ENCODE data around the gene HPSE2.
"Not testable (repeated sequence)": the region's sequence is repeated elsewhere in the genome, so short reads cannot be mapped to it uniquely, and the experiment has no call there.

The HPSE2 gene

GRCh38 chr10:98556061-98556460 is 679.6 kb downstream of the HPSE2 start:
- POLR2A ChIA-PET: no interaction called here
- CTCF ChIA-PET: no interaction called here
- H3K4me3 ChIP-seq (ENCODE audit: control insufficient read depth in 1 of 7, extremely low read depth in 1 of 7, insufficient read depth in 4 of 7, low read depth in 2 of 7, low read length in 6 of 7): no peak overlapping the region
- no peaks in the 10 kb centered on the region for H3K36me3 ChIP-seq (ENCODE audit: control insufficient read depth in 4 of 4, insufficient read depth in 4 of 4, low read length in 3 of 4)
- peaks cover 0 to 7% (median 3%) of the 10 kb centered on the region in 5 experiments for H3K27me3 ChIP-seq (replicated peaks in 2 of 5; ENCODE audit: control insufficient read depth in 4 of 5, insufficient read depth in 5 of 5, low read length in 4 of 5)
- no peaks in the 10 kb centered on the region for H3K4me1 ChIP-seq (ENCODE audit: control extremely low read depth in 1 of 4, control insufficient read depth in 4 of 4, insufficient read depth in 4 of 4, low read length in 3 of 4)
- H3K27ac ChIP-seq (ENCODE audit: insufficient read depth in 1 of 2, low read depth in 1 of 2, low read length in 2 of 2, poor library complexity in 1 of 2, severe bottlenecking in 2 of 2): no peak overlapping the region
- WGBS (ENCODE audit: insufficient coverage): 75% methylated on average over 1 of the region's 3 CpGs
- no peaks in the 10 kb centered on the region for H3K9me3 ChIP-seq (ENCODE audit: control extremely low read depth in 1 of 5, control insufficient read depth in 4 of 5, insufficient read depth in 2 of 5, low read depth in 1 of 5, low read length in 4 of 5)
- DNase-seq: no peak

GRCh38 chr10:98555021-98555619 is 680.5 kb downstream of the HPSE2 start:
- WGBS (ENCODE audit: insufficient coverage): 69% methylated on average over 4 of the region's 7 CpGs
- Histone ChIP-seq H3K9me3 (ENCODE audit: control extremely low read depth in 1 of 5, control insufficient read depth in 4 of 5, insufficient read depth in 2 of 5, low read depth in 1 of 5, low read length in 4 of 5) (no peaks in the 10 kb centered on the region), H3K36me3 (ENCODE audit: control insufficient read depth in 4 of 4, insufficient read depth in 4 of 4, low read length in 3 of 4) (no peaks in the 10 kb centered on the region), H3K4me3 (ENCODE audit: control insufficient read depth in 1 of 7, extremely low read depth in 1 of 7, insufficient read depth in 4 of 7, low read depth in 2 of 7, low read length in 6 of 7) (no peak overlapping the region), H3K27ac (ENCODE audit: insufficient read depth in 1 of 2, low read depth in 1 of 2, low read length in 2 of 2, poor library complexity in 1 of 2, severe bottlenecking in 2 of 2) (no peak overlapping the region), H3K27me3 (replicated peaks in 2 of 5; ENCODE audit: control insufficient read depth in 4 of 5, insufficient read depth in 5 of 5, low read length in 4 of 5) (peaks cover 0 to 7% (median 3%) of the 10 kb centered on the region in 5 experiments), H3K4me1 (ENCODE audit: control extremely low read depth in 1 of 4, control insufficient read depth in 4 of 4, insufficient read depth in 4 of 4, low read length in 3 of 4) (no peaks in the 10 kb centered on the region)
- DNase-seq: no peak
- ChIA-PET CTCF (no interaction called here), POLR2A (no interaction called here)

GRCh38 chr10:98541561-98541960 is 694.1 kb downstream of the HPSE2 start:
- CTCF ChIA-PET; H3K27me3 ChIP-seq (replicated peaks in 2 of 5; ENCODE audit: control insufficient read depth in 4 of 5, insufficient read depth in 5 of 5, low read length in 4 of 5); H3K4me1 ChIP-seq (ENCODE audit: control extremely low read depth in 1 of 4, control insufficient read depth in 4 of 4, insufficient read depth in 4 of 4, low read length in 3 of 4); POLR2A ChIA-PET; H3K4me3 ChIP-seq (ENCODE audit: control insufficient read depth in 1 of 7, extremely low read depth in 1 of 7, insufficient read depth in 4 of 7, low read depth in 2 of 7, low read length in 6 of 7); H3K9me3 ChIP-seq (ENCODE audit: control extremely low read depth in 1 of 5, control insufficient read depth in 4 of 5, insufficient read depth in 2 of 5, low read depth in 1 of 5, low read length in 4 of 5); H3K27ac ChIP-seq (ENCODE audit: insufficient read depth in 1 of 2, low read depth in 1 of 2, low read length in 2 of 2, poor library complexity in 1 of 2, severe bottlenecking in 2 of 2); DNase-seq; H3K36me3 ChIP-seq (ENCODE audit: control insufficient read depth in 4 of 4, insufficient read depth in 4 of 4, low read length in 3 of 4): not testable (repeated sequence)
- no CpG with 5 or more reads among the region's 7 CpGs for WGBS (ENCODE audit: insufficient coverage)

GRCh38 chr10:98539578-98539977 is 696.1 kb downstream of the HPSE2 start:
- Histone ChIP-seq H3K27ac (ENCODE audit: insufficient read depth in 1 of 2, low read depth in 1 of 2, low read length in 2 of 2, poor library complexity in 1 of 2, severe bottlenecking in 2 of 2) (no peak overlapping the region), H3K36me3 (ENCODE audit: control insufficient read depth in 4 of 4, insufficient read depth in 4 of 4, low read length in 3 of 4) (no peaks in the 10 kb centered on the region), H3K27me3 (replicated peaks in 2 of 5; ENCODE audit: control insufficient read depth in 4 of 5, insufficient read depth in 5 of 5, low read length in 4 of 5) (peaks cover 0 to 6% (median 0%) of the 10 kb centered on the region in 5 experiments), H3K4me3 (ENCODE audit: control insufficient read depth in 1 of 7, extremely low read depth in 1 of 7, insufficient read depth in 4 of 7, low read depth in 2 of 7, low read length in 6 of 7) (no peak overlapping the region), H3K9me3 (ENCODE audit: control extremely low read depth in 1 of 5, control insufficient read depth in 4 of 5, insufficient read depth in 2 of 5, low read depth in 1 of 5, low read length in 4 of 5) (no peaks in the 10 kb centered on the region), H3K4me1 (ENCODE audit: control extremely low read depth in 1 of 4, control insufficient read depth in 4 of 4, insufficient read depth in 4 of 4, low read length in 3 of 4) (no peaks in the 10 kb centered on the region)
- WGBS (ENCODE audit: insufficient coverage): no CpG with 5 or more reads among the region's 1 CpG
- ChIA-PET CTCF (no interaction called here), POLR2A (no interaction called here)
- DNase-seq: no peak

- no peaks in the 10 kb centered on the region for H3K36me3 ChIP-seq (ENCODE audit: control insufficient read depth in 4 of 4, insufficient read depth in 4 of 4, low read length in 3 of 4)
- H3K27me3 ChIP-seq (replicated peaks in 2 of 5; ENCODE audit: control insufficient read depth in 4 of 5, insufficient read depth in 5 of 5, low read length in 4 of 5): peaks cover 0 to 6% (median 0%) of the 10 kb centered on the region in 5 experiments
- no peak overlapping the region for H3K4me3 ChIP-seq (ENCODE audit: control insufficient read depth in 1 of 7, extremely low read depth in 1 of 7, insufficient read depth in 4 of 7, low read depth in 2 of 7, low read length in 6 of 7)
- ChIA-PET POLR2A (no interaction called here), CTCF (no interaction called here)
- no peaks in the 10 kb centered on the region for H3K9me3 ChIP-seq (ENCODE audit: control extremely low read depth in 1 of 5, control insufficient read depth in 4 of 5, insufficient read depth in 2 of 5, low read depth in 1 of 5, low read length in 4 of 5)
- H3K4me1 ChIP-seq (ENCODE audit: control extremely low read depth in 1 of 4, control insufficient read depth in 4 of 4, insufficient read depth in 4 of 4, low read length in 3 of 4): no peaks in the 10 kb centered on the region
- H3K27ac ChIP-seq (ENCODE audit: insufficient read depth in 1 of 2, low read depth in 1 of 2, low read length in 2 of 2, poor library complexity in 1 of 2, severe bottlenecking in 2 of 2): no peak overlapping the region
- DNase-seq: no peak
Measured at GRCh38 chr10:98538472-98538871, 697.2 kb downstream of the HPSE2 start.

GRCh38 chr10:98536551-98536950 is 699.1 kb downstream of the HPSE2 start:
- Histone ChIP-seq H3K36me3 (ENCODE audit: control insufficient read depth in 4 of 4, insufficient read depth in 4 of 4, low read length in 3 of 4) (no peaks in the 10 kb centered on the region), H3K27ac (ENCODE audit: insufficient read depth in 1 of 2, low read depth in 1 of 2, low read length in 2 of 2, poor library complexity in 1 of 2, severe bottlenecking in 2 of 2) (no peak overlapping the region), H3K27me3 (replicated peaks in 2 of 5; ENCODE audit: control insufficient read depth in 4 of 5, insufficient read depth in 5 of 5, low read length in 4 of 5) (peaks cover 0 to 8% (median 0%) of the 10 kb centered on the region in 5 experiments), H3K9me3 (ENCODE audit: control extremely low read depth in 1 of 5, control insufficient read depth in 4 of 5, insufficient read depth in 2 of 5, low read depth in 1 of 5, low read length in 4 of 5) (no peaks in the 10 kb centered on the region), H3K4me1 (ENCODE audit: control extremely low read depth in 1 of 4, control insufficient read depth in 4 of 4, insufficient read depth in 4 of 4, low read length in 3 of 4) (no peaks in the 10 kb centered on the region), H3K4me3 (ENCODE audit: control insufficient read depth in 1 of 7, extremely low read depth in 1 of 7, insufficient read depth in 4 of 7, low read depth in 2 of 7, low read length in 6 of 7) (no peak overlapping the region)
- DNase-seq: no peak
- ChIA-PET POLR2A (no interaction called here), CTCF (no interaction called here)
- 100% methylated on average over 1 of the region's 3 CpGs for WGBS (ENCODE audit: insufficient coverage)

- Histone ChIP-seq H3K9me3 (ENCODE audit: control extremely low read depth in 1 of 5, control insufficient read depth in 4 of 5, insufficient read depth in 2 of 5, low read depth in 1 of 5, low read length in 4 of 5) (no peaks in the 10 kb centered on the region), H3K27me3 (replicated peaks in 2 of 5; ENCODE audit: control insufficient read depth in 4 of 5, insufficient read depth in 5 of 5, low read length in 4 of 5) (peaks cover 0 to 19% (median 6%) of the 10 kb centered on the region in 5 experiments), H3K27ac (ENCODE audit: insufficient read depth in 1 of 2, low read depth in 1 of 2, low read length in 2 of 2, poor library complexity in 1 of 2, severe bottlenecking in 2 of 2) (no peak overlapping the region), H3K36me3 (ENCODE audit: control insufficient read depth in 4 of 4, insufficient read depth in 4 of 4, low read length in 3 of 4) (no peaks in the 10 kb centered on the region), H3K4me1 (ENCODE audit: control extremely low read depth in 1 of 4, control insufficient read depth in 4 of 4, insufficient read depth in 4 of 4, low read length in 3 of 4) (no peaks in the 10 kb centered on the region), H3K4me3 (ENCODE audit: control insufficient read depth in 1 of 7, extremely low read depth in 1 of 7, insufficient read depth in 4 of 7, low read depth in 2 of 7, low read length in 6 of 7) (no peak overlapping the region)
- no peak for DNase-seq
- CTCF ChIA-PET: no interaction called here
- POLR2A ChIA-PET: no interaction called here
- WGBS (ENCODE audit: insufficient coverage): 100% methylated on average over 2 of the region's 3 CpGs
Measured at GRCh38 chr10:98533746-98534445, 701.8 kb downstream of the HPSE2 start.
